T-helper 2 cell treated with Interferon-gamma antibody and Interleukin-4, amounts not matched to agents 100 ng/mL and 5 ng/mL, for 36 hours (primary cell): ENCODE results near the gene DFFA. TPM values are rescaled to one million over a fixed set of nuclear protein-coding genes. Genes with fewer than 3 reads are reported as not detected.
"Not testable (repeated sequence)": the region's sequence is repeated elsewhere in the genome, so short reads cannot be mapped to it uniquely, and the experiment has no call there.

ENCODE experiments used
- intact Hi-C: fragments of 100-400 bp; cut with micrococcal nuclease; formaldehyde crosslinking; loops from one replicate; pipeline ENCODE4 v1.15.1; 2023
- total RNA-seq: library from RNA; stranded (reverse); gene quantifications from 2 replicates; pipeline ENCODE4 v1.2.3, GENCODE V29; 2022

Gene DFFA
- total RNA-seq, 1 donor from 2014 or later: 36.4 TPM

- intact Hi-C loops: loop anchor here (1.0 kb wide), 1 partner anchor 361 kb away; no protein-coding TSS in a partner anchor
These were observed 34.3 kb upstream of the DFFA start for GRCh38 chr1:10506677-10507047.

- intact Hi-C loops: not testable (repeated sequence)
These were observed 33.8 kb upstream of the DFFA start for GRCh38 chr1:10506046-10506676.

GRCh38 chr1:10504249-10504648, 31.9 kb upstream of the DFFA start:
- intact Hi-C loops: no loop called here

DNA sequence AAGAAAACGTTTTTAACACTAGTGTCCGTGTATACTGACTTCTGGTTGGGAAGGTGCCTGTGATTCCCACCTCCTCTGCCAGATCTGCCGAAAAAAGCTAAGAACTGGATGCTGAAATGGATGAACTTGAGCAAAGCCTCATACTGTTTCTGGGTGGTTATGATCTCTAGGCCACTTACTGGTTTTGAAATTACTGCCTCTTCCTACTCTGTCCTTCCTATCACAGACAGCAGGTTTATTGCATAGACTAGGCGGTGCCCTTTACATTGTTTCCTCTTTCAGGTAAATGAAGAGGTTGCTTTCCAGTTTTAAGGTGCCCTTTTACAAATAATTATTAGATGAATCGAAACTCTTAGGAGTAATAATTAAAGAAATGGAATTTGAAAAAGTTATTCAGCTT, 29.9 kb upstream of the DFFA start:
- intact Hi-C loops: no loop called here

DNA sequence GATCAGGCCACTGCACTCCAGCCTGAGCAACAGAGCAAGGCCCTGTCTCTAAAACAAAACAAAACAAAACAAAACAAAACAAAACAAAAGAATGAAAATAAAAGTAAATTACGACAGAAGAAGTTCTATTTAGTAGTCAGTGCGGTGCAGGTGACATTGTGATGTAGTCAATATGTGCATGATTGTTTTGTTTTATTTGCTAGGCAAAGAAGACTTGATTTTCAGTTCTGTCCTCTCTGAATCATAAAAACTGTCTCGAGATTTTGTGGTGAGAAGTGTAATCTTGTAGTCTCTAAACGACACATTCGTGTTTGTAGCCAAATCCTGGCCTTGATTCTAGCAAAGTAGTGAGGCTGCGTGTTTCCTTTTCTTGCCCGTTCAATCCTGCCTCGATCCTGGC, 25.9 kb upstream of the DFFA start:
- intact Hi-C loops: loop anchor here (5.0 kb wide), 2 partner anchors 444 to 514 kb away; partner anchors contain the start of gene TARDBP

DNA sequence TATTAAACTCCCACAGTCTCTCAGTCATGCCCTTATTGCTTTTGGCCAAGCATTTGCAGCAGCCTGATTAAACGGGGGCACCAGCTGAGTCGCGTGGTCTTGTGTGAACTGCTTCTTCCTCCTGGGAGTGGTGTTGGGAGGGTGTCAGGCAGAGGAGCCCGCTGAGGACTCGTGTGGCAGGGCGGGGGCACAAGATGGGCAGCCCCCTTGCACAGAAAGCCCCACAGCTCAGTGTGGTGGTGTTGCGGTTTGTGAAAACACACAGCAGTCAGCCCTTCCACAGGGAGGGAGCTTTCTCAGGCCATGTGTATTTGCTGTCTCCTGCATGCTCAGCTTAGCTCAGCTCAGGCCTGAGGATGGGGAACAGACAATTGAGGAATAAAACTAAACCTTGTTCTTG, 24.8 kb upstream of the DFFA start:
- intact Hi-C loops: loop anchor here (5.0 kb wide), 2 partner anchors 445 to 515 kb away; partner anchors contain the start of gene TARDBP

- intact Hi-C loops: loop anchor here (1.0 to 5.0 kb wide), 4 partner anchors 15 to 516 kb away; partner anchors contain the start of gene TARDBP
These were observed 23.6 kb upstream of the DFFA start for GRCh38 chr1:10495952-10496351.

DNA sequence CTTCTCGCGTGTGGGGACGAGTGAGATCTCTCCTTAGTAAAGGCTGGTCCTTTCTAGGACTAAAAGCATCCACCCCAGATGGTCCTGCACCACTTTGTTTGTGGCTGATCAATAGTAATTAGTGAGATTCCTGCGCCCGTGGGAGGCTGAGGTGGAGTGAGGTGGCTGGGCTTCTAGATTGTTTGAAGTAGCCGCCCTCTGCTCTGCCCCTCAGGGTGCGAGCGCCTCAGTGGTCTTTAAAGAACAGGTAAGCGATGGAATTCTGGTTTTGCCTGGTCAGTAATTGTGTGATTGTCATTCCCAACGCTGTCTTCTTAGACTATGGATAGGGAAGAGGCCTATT, 23.1 kb upstream of the DFFA start:
- intact Hi-C loops: loop anchor here (1.0 to 5.0 kb wide), 4 partner anchors 16 to 517 kb away; partner anchors contain the start of gene TARDBP

- intact Hi-C loops: loop anchor here (1.0 to 5.0 kb wide), 6 partner anchors 16 to 517 kb away; partner anchors contain the start of genes CENPS, DFFA and TARDBP
These were observed 22.6 kb upstream of the DFFA start for GRCh38 chr1:10494754-10495474.

DNA sequence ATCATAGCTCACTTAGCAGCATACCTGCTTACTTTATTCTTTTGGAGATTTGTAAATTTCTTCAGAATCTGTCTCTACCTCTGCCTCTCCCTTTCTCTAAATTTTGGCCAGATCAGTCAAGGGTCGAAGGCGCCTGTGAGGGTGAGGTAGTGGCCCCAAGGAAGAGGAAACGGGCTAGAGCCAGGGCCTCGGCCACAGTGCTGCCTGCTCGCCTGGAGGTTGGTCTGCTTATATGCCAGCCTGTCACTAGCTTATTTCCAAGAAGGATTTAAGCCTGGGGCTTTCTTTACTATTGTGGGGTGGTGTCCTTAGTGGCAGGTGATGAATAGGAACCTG, 22.1 kb upstream of the DFFA start:
- intact Hi-C loops: loop anchor here (1.0 kb wide), 2 partner anchors 22 to 64 kb away; partner anchors contain the start of genes CENPS and DFFA

DNA sequence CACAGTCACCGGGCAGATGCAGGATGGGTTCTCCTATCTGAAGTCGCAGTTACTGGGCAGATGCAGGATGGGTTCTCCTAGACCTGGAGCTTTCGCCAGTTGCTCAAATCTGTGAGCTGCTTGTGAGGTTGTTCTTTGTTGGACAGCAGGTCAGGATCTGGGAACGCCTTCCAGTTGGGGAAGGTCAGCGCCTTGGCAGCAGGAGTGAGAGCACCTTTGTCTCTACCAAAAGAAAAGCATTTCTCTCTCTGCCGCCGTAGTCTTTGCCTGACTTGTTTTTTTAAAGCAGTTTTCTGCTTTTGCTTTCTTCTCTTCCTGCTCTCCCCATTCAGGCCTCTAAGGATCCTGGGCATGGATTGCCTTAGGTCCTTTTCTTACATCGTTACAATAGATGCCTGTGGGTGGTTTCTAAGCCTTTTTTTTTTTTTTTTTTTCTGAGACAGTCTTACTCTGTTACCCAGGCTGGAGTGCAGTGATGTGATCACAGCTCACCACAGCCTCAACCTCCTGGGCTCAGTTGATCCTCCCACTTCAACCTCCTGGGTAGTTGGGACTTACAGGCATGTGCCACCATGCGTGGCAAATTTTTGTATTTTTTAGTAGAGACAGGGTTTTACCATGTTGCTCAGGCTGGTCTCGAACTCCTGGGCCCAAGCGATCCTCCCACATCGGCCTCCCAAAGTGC, 18.1 kb upstream of the DFFA start:
- intact Hi-C loops: no loop called here

DNA sequence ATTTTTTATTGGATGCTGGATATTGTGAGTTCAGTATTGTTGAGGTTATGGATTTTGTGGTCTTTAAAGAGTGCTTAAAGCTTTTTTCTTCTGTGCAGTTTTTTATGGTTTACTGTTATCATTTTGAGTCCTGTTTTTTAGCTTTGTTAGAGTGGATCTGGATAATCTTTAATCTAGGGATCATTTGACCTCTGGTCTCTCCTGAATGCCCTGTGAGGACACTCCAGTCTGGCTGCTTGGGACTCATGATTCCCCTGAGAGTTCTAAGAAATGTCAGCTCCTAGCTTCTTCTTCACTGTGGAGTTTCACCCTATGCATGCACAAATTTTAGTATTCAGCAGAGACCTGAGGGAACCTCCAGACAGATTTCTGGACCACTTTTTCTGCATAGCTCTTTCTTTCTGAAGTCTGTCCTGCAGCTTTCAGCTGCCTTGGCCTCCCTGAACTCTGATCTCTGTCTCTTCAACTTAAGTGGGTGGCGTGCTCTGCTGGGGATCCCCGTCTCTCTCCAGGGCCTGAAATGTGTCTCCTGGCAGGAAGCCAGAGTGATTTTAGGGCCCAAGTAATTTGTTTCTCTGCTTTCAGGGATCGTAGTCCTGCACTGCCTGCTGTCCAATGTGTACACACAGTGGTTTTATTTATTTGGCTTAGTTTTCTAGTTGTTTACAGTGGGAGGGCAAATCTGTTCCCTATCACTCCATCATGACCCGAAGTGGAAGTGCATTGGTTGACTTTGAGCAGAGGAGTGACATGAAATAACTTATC, 17.1 kb upstream of the DFFA start:
- intact Hi-C loops: no loop called here

- intact Hi-C loops: no loop called here
These were observed 12.2 kb upstream of the DFFA start for GRCh38 chr1:10484521-10484920.

- intact Hi-C loops: no loop called here
These were observed 8.3 kb upstream of the DFFA start for GRCh38 chr1:10480614-10481013.

DNA sequence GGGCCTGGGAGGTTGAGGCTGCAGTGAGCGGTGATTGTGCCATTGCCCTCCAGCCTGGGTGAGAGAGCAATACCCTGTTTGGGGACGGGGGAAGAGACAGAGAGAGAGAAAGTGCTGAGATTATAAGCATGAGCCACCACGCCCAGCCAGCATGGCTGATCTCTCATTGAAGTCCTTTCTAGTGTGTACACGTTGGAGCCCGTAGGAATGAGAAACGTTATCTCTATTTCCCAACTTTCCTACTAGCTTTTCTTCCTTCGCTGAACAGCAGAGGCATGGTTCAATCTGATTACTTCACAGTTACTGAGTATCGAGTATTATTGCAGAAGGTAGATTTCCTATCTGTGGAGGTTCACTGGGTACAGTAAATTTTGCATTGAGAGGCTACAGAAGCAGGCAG, 7.0 kb upstream of the DFFA start:
- intact Hi-C loops: no loop called here

- intact Hi-C loops: loop anchor here (2.0 kb wide), 2 partner anchors 443 to 565 kb away; partner anchors contain the start of genes CTNNBIP1 and UBE4B
These were observed 3.2 kb upstream of the DFFA start for GRCh38 chr1:10475510-10475909.

DNA sequence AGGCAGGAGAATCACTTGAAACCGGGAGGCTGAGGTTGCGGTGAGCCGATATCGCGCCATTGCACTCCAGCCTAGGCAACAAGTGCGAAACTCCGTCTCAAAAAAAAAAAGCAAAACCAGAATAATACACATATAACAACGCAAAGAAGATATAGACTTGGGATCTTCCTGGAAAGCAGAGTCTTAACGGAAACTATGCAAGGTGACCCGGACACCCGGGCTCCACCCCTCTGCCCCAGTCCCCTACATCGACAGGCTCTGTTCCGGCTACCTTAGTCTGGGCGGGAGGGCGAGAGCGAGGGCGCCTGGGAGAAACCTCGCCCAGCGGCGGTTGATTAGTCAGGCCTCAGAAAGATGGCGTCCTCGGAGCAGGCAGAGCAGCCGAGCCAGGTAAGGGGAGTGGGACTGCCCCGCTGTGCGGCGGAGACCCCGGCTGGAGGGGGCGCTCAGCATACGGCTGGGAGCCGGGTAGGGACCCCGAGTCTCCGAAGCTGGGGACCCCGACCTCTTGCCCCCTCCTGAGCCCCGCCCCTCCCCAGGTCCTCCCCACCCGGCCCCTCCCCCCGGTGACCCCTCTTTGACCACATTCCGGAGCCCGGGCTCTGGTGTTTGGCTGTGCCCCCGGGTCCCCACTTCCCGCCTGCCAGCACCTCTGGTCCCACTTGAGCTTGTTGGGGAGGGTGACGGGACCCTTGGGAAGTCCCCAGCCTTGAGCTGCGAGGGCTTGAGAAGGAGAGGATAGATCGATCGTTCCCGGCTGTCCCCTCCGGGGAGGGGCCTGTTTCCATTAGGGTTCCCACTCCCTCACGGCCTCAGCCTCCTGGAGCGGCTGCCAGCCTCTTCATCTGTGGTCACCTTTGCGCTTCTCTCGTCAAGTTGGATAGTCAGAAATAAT, 2.5 kb upstream of the DFFA start, which contains the start of gene PEX14:
Gene PEX14 (plus strand): TSS at position 338 of the 895 bp plus-strand sequence. CDS start 17 bp downstream, at position 355.
- intact Hi-C loops: loop anchor here (1.0 to 5.0 kb wide), 5 partner anchors 36 to 1507 kb away; partner anchors contain the start of genes CTNNBIP1, MFN2 and UBE4B

- intact Hi-C loops: loop anchor here (1.0 to 5.0 kb wide), 5 partner anchors 37 to 1508 kb away; partner anchors contain the start of genes CTNNBIP1, MFN2 and UBE4B
These were observed 1.9 kb upstream of the DFFA start for GRCh38 chr1:10474309-10474612.

DNA sequence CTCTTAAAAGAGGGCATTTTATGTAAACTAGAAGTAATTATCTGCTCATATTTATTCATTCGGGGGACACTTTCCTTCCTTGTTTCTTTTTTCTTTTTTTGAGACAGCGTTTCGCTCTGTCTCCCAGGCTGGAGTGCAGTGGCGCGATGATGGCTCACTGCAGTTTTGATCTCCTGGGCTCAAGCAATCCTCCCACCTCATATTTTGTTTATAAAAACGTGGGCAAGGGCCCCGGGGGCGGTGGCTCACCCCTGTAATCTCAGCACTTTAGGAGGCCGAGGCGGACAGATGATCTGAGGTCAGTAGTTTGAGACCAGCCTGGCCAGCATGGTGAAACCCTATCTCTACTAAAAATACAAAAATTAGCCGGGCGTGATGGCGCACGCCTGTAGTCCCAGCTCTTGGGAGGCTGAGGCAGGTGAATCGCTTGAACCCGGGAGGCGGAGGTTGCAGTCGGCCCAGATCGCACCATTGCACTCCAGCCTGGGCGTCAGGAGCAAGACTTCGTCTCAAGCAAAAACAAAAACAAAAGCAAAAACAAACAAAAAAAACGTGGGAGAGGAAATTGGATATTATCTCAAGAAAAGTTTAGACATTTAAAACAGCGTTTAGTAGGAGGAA, 926 bp upstream of the DFFA start:
- intact Hi-C loops: loop anchor here (5.0 kb wide), 2 partner anchors 1046 to 1509 kb away; partner anchors contain the start of gene MFN2
